Osteocyte (in vitro differentiated cells): ENCODE measurements around the gene CALD1. TPM values are rescaled to one million over a fixed set of nuclear protein-coding genes. Genes with fewer than 3 reads are reported as not detected.
A peak's percentile ranks its signal among the peaks of the same experiment; 100 is the strongest.

Experiments used
- DNase-seq: peaks from one replicate; pipeline ENCODE4 v3.0.0; 2021; ENCODE audit warnings: mixed read lengths; ENCODE audit not compliant: unreplicated experiment; ENCODE audit errors: extremely low spot score
- H3K27ac Mint-ChIP-seq: one replicate; pipeline ENCODE4 v1.8.0; 2021; ENCODE audit warnings: mild to moderate bottlenecking, mixed read lengths; ENCODE audit not compliant: unreplicated experiment
- H3K27me3 Mint-ChIP-seq: one replicate; pipeline ENCODE4 v1.8.0; 2021; ENCODE audit warnings: mixed read lengths; ENCODE audit not compliant: unreplicated experiment
- H3K36me3 Mint-ChIP-seq: one replicate; pipeline ENCODE4 v1.8.0; 2021; ENCODE audit warnings: mixed read lengths; ENCODE audit not compliant: unreplicated experiment
- H3K4me1 Mint-ChIP-seq: one replicate; pipeline ENCODE4 v1.8.0; 2021; ENCODE audit warnings: mixed read lengths; ENCODE audit not compliant: unreplicated experiment
- H3K4me3 Mint-ChIP-seq: one replicate; pipeline ENCODE4 v1.8.0; 2021; ENCODE audit warnings: mild to moderate bottlenecking, moderate library complexity, mixed read lengths; ENCODE audit not compliant: unreplicated experiment
- H3K9me3 Mint-ChIP-seq: one replicate; pipeline ENCODE4 v1.8.0; 2021; ENCODE audit warnings: mixed read lengths; ENCODE audit not compliant: unreplicated experiment
- total RNA-seq: library from RNA; stranded (reverse); gene quantifications from 2 replicates; pipeline ENCODE4 v1.2.1, GENCODE V29; 2021
- TF ChIP-seq, protein P1 (sequence below): fragments of 200-600 bp; sonication (generic); IDR thresholded peaks from 2 replicates; pipeline ENCODE4 v1.5.0; 2021; ENCODE audit warnings: antibody characterized with exemption, mild to moderate bottlenecking, moderate library complexity

The CALD1 gene
- total RNA-seq, 1 donor from 2014 or later, result 807 TPM

DNA sequence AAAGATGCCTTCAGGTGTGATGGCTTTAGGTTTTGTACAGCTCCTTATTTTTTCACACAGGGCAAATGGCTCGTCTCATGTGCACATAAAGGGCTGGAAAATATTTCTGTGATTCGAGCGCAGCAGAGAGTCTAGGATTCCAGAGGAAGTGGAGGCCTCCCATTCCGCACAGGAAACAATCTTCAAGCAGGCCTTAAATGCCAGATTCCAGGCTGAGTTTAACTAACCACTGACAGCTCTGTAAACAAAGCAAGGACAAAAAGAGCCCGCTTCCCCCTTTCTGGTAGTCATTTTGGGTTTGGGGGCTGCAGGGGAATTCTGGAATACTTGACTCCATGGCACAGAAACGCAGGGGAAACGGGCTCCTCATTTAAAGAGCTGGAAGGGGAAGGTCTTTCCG is 87.2 kb downstream of the CALD1 start:
- H3K9me3 Mint-ChIP-seq, result no peaks in the 10 kb centered on the region
- no peaks in the 10 kb centered on the region for H3K27me3 Mint-ChIP-seq
- peaks cover 40% of the 10 kb centered on the region for H3K36me3 Mint-ChIP-seq
- H3K4me1 Mint-ChIP-seq, result peaks cover 76% of the 10 kb centered on the region
- peak overlapping the region; percentile 89 for H3K27ac Mint-ChIP-seq
- TF ChIP-seq, protein P1, sequence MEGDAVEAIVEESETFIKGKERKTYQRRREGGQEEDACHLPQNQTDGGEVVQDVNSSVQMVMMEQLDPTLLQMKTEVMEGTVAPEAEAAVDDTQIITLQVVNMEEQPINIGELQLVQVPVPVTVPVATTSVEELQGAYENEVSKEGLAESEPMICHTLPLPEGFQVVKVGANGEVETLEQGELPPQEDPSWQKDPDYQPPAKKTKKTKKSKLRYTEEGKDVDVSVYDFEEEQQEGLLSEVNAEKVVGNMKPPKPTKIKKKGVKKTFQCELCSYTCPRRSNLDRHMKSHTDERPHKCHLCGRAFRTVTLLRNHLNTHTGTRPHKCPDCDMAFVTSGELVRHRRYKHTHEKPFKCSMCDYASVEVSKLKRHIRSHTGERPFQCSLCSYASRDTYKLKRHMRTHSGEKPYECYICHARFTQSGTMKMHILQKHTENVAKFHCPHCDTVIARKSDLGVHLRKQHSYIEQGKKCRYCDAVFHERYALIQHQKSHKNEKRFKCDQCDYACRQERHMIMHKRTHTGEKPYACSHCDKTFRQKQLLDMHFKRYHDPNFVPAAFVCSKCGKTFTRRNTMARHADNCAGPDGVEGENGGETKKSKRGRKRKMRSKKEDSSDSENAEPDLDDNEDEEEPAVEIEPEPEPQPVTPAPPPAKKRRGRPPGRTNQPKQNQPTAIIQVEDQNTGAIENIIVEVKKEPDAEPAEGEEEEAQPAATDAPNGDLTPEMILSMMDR, result no peak
- H3K4me3 Mint-ChIP-seq, result peak overlapping the region; percentile 61
- DNase-seq, result no peak

DNA sequence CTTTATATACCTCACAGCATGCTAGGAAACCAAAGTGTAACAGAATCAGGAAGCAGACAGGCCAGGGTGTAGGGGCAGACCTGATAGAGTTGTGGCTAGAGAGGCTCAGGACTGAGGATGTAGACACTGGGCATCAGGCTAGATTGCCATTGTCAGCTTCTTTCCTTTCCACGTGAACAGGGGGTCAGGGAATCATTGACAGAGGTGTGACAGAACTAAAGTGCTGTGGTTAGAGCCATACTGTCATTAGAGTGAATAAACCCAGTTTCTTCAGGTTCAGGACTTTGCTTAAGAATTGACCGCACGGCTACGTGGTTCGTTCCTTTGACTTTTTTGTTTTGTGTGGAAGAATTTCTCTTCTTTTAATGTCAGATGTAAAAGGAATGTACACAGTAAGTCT is 90.7 kb downstream of the CALD1 start:
- DNase-seq, result no peak
- peak overlapping the region; percentile 78 for H3K27ac Mint-ChIP-seq
- peaks cover 50% of the 10 kb centered on the region for H3K36me3 Mint-ChIP-seq
- H3K4me3 Mint-ChIP-seq, result no peak overlapping the region
- H3K4me1 Mint-ChIP-seq, result peaks cover 93% of the 10 kb centered on the region
- H3K27me3 Mint-ChIP-seq, result no peaks in the 10 kb centered on the region
- no peaks in the 10 kb centered on the region for H3K9me3 Mint-ChIP-seq
- TF ChIP-seq, protein P1, result no peak

DNA sequence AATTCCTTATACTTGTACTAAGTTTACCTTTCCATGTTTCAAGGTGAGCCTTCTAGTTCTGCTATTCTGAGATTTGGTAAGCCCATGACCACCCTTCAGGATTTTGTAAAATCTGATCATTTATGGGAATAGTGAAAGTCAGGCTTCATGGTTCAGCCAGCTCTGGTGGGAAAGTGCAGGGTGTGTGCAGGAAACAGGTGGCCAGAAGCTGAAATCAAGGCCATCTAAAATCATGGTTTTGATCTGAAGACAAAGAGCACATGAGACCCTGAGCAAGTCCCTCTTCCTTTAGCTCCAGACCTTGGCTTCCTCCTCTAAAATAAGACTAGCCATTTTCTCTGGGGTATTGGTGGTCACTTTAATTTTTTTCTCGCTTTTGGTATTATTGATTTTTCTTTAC is 91.3 kb downstream of the CALD1 start:
- no peak for DNase-seq
- Mint-ChIP-seq H3K4me1 (peaks cover 93% of the 10 kb centered on the region), H3K9me3 (no peaks in the 10 kb centered on the region), H3K27ac (peak overlapping the region; percentile 78), H3K27me3 (no peaks in the 10 kb centered on the region), H3K36me3 (peaks cover 49% of the 10 kb centered on the region), H3K4me3 (no peak overlapping the region)
- TF ChIP-seq, protein P1, result no peak

DNA sequence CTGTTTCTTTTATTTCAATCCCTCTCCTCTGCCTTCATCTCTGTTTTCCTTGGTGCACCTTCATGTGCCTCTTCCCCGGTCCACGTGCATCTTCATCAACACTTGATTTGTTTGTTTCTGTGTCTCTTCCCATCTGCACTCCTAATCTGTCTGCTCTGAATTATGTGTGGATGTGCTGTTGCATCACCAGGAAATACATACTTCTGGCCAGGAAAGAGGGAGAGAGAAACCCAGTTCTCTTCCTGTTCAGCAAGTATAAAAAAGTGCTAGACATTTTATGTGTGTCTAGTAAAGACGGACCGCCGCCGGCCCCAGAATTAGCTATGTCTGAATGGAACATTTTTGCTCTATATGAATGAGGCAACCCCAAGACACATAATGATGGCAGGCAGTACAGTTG is 93.8 kb downstream of the CALD1 start:
- Mint-ChIP-seq H3K4me1 (peaks cover 87% of the 10 kb centered on the region), H3K9me3 (no peaks in the 10 kb centered on the region), H3K36me3 (peaks cover 38% of the 10 kb centered on the region), H3K4me3 (no peak overlapping the region), H3K27me3 (no peaks in the 10 kb centered on the region), H3K27ac (peak overlapping the region; percentile 72)
- TF ChIP-seq, protein P1, result no peak
- no peak for DNase-seq

DNA sequence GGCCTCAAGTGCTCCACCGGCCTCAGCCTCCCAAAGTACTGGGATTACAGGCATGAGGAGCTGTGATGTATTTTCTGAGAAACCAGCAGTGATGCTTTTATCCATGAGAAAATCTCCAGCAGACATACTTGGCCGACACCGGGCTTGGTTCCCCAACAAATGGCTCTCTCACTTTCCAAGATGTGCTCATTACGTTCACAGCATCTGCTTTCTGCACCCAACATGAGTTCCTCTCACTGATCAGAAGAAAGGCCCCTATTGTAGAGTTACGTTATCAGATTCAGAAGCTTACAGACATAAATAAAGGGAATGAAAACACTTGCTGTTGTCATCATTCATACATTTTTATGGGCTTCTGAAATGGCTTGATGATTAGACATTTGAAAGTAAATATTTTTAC is 95.0 kb downstream of the CALD1 start:
- Mint-ChIP-seq H3K4me3 (peak overlapping the region; percentile 19), H3K27ac (peak overlapping the region; percentile 85), H3K4me1 (peaks cover 86% of the 10 kb centered on the region), H3K27me3 (no peaks in the 10 kb centered on the region), H3K9me3 (no peaks in the 10 kb centered on the region), H3K36me3 (peaks cover 29% of the 10 kb centered on the region)
- no peak for DNase-seq
- TF ChIP-seq, protein P1, result no peak
